RWPE2 (cell line): Measurements from ENCODE around the gene CDC42.

Experiments used
- ATAC-seq: fragments of 200-7000 bp; cut with Tn5 transposase; 3 replicates; pipeline ENCODE4 v1.9.1; 2021; ENCODE audit warnings: low read depth
- DNase-seq: peaks from one replicate; pipeline ENCODE4 v3.0.0-alpha.2; 2020; ENCODE audit warnings: low spot score
- H3K27ac ChIP-seq: fragments of 450-650 bp; 2 replicates; pipeline ENCODE4 v1.5.1; 2017; ENCODE audit warnings: mild to moderate bottlenecking; ENCODE audit not compliant: poor library complexity, severe bottlenecking
- H3K27me3 ChIP-seq: fragments of 250-450 bp; sonication (Bioruptor Pico); 2 replicates; pipeline ENCODE4 v1.5.1; 2021; ENCODE audit warnings: mild to moderate bottlenecking, moderate library complexity; ENCODE audit not compliant: insufficient read depth, poor library complexity, severe bottlenecking
- H3K36me3 ChIP-seq: fragments of 250-450 bp; sonication (Bioruptor Pico); 2 replicates; pipeline ENCODE4 v1.5.1; 2020; ENCODE audit warnings: low read depth, mild to moderate bottlenecking, moderate library complexity
- H3K4me1 ChIP-seq: fragments of 250-450 bp; sonication (Bioruptor Pico); 2 replicates; pipeline ENCODE4 v1.5.1; 2021; ENCODE audit warnings: mild to moderate bottlenecking, moderate library complexity; ENCODE audit not compliant: insufficient read depth, poor library complexity, severe bottlenecking
- H3K4me3 ChIP-seq: fragments of 250-450 bp; sonication (Bioruptor Pico); 2 replicates; pipeline ENCODE4 v1.5.1; 2021; ENCODE audit warnings: mild to moderate bottlenecking, moderate library complexity; ENCODE audit not compliant: severe bottlenecking
- H3K9me3 ChIP-seq: fragments of 250-450 bp; sonication (Bioruptor Pico); 2 replicates; pipeline ENCODE4 v1.5.1; 2021; ENCODE audit warnings: mild to moderate bottlenecking, moderate library complexity; ENCODE audit not compliant: severe bottlenecking
- CTCF ChIP-seq: fragments of 450-650 bp; IDR thresholded peaks from one replicate; pipeline ENCODE4 v1.5.1; 2017; ENCODE audit warnings: mild to moderate bottlenecking, moderate library complexity; ENCODE audit not compliant: poor library complexity, severe bottlenecking

The CDC42 gene

GRCh38 chr1:22071511-22071910 is 19.0 kb downstream of the CDC42 start:
- ATAC-seq (no peak), DNase-seq (no peak)
- H3K36me3 ChIP-seq = peaks cover 64% of the 10 kb centered on the region
- no peak overlapping the region for H3K27ac ChIP-seq
- no peak for TF ChIP-seq CTCF
- H3K27me3 ChIP-seq = no peaks in the 10 kb centered on the region
- peaks cover 4% of the 10 kb centered on the region for H3K9me3 ChIP-seq
- no peak overlapping the region for H3K4me3 ChIP-seq
- H3K4me1 ChIP-seq = peaks cover 28% of the 10 kb centered on the region

GRCh38 chr1:22074803-22075202 is 22.3 kb downstream of the CDC42 start:
- DNase-seq = no peak
- Histone ChIP-seq H3K36me3 (peaks cover 85% of the 10 kb centered on the region), H3K27ac (no peak overlapping the region), H3K27me3 (no peaks in the 10 kb centered on the region), H3K9me3 (peaks cover 4% of the 10 kb centered on the region), H3K4me3 (no peak overlapping the region), H3K4me1 (peaks cover 7% of the 10 kb centered on the region)
- TF ChIP-seq CTCF = no peak
- no peak; the same call in 2 of the 3 replicates for ATAC-seq

- H3K36me3 ChIP-seq = peaks cover 87% of the 10 kb centered on the region
- H3K4me1 ChIP-seq = no peaks in the 10 kb centered on the region
- H3K27ac ChIP-seq = no peak overlapping the region
- ATAC-seq (no peak), DNase-seq (no peak)
- peaks cover under 1% of the 10 kb centered on the region for H3K9me3 ChIP-seq
- no peaks in the 10 kb centered on the region for H3K27me3 ChIP-seq
- H3K4me3 ChIP-seq = no peak overlapping the region
- TF ChIP-seq CTCF = no peak
These were observed 23.2 kb downstream of the CDC42 start for GRCh38 chr1:22075718-22076117.

GRCh38 chr1:22076346-22076745 is 23.8 kb downstream of the CDC42 start:
- DNase-seq = no peak
- Histone ChIP-seq H3K36me3 (peaks cover 88% of the 10 kb centered on the region), H3K4me1 (no peaks in the 10 kb centered on the region), H3K9me3 (no peaks in the 10 kb centered on the region), H3K27ac (no peak overlapping the region), H3K4me3 (no peak overlapping the region), H3K27me3 (no peaks in the 10 kb centered on the region)
- TF ChIP-seq CTCF = no peak
- no peak for ATAC-seq

GRCh38 chr1:22077728-22078127 is 25.2 kb downstream of the CDC42 start:
- ATAC-seq (no peak), DNase-seq (no peak)
- Histone ChIP-seq H3K4me3 (no peak overlapping the region), H3K4me1 (no peaks in the 10 kb centered on the region), H3K27ac (no peak overlapping the region), H3K9me3 (no peaks in the 10 kb centered on the region), H3K27me3 (no peaks in the 10 kb centered on the region), H3K36me3 (peaks cover 92% of the 10 kb centered on the region)
- TF ChIP-seq CTCF = no peak
